Thymus (tissue), 11 donors: ENCODE results near the gene SCGB3A1. TPM values are rescaled to one million over a fixed set of nuclear protein-coding genes. Genes with fewer than 3 reads are reported as not detected.

Experiments
- DNase-seq, 9 donors: peaks; one replicate each; pipeline ENCODE4 v3.0.0-alpha.2; 2013; ENCODE audit warnings: low spot score in 9 of 9, low read depth in 6 of 9, missing footprints in 1 of 9
- H3K27ac ChIP-seq, 2 donors: one replicate each; pipeline ENCODE4 v1.5.1; 2013; ENCODE audit warnings: control low read depth in 1 of 2, low read depth in 1 of 2, low read length in 1 of 2, mild to moderate bottlenecking in 1 of 2, moderate library complexity in 1 of 2
- H3K27me3 ChIP-seq, 2 donors: one replicate each; pipeline ENCODE4 v1.5.1; 2013; ENCODE audit warnings: low read length in 1 of 2; ENCODE audit not compliant: control insufficient read depth in 2 of 2, insufficient read depth in 1 of 2
- H3K36me3 ChIP-seq, 2 donors: one replicate each; pipeline ENCODE4 v1.5.1; 2013; ENCODE audit warnings: low read length in 1 of 2, mild to moderate bottlenecking in 1 of 2, moderate library complexity in 1 of 2; ENCODE audit not compliant: control insufficient read depth in 2 of 2, insufficient read depth in 2 of 2
- H3K4me1 ChIP-seq, 2 donors: one replicate each; pipeline ENCODE4 v1.5.1; 2013; ENCODE audit warnings: low read length in 2 of 2; ENCODE audit not compliant: control insufficient read depth in 2 of 2, insufficient read depth in 2 of 2
- H3K4me3 ChIP-seq, 2 donors: one replicate each; pipeline ENCODE4 v1.5.1; 2013; ENCODE audit warnings: low read length in 2 of 2, control low read depth in 1 of 2, mild to moderate bottlenecking in 1 of 2
- H3K9me3 ChIP-seq, 2 donors: one replicate each; pipeline ENCODE4 v1.5.1; 2013; ENCODE audit warnings: low read length in 1 of 2, mild to moderate bottlenecking in 1 of 2; ENCODE audit not compliant: control insufficient read depth in 2 of 2, insufficient read depth in 1 of 2
- WGBS: extraction: QIAGEN DNeasy Blood & Tissue Kit; methylation state at CpG from one replicate; pipeline ENCODE4 v1.1.7; 2013; 5-methylcytosine and 5-hydroxymethylcytosine counted together
- polyA plus RNA-seq: library from polyadenylated mRNA; stranded (reverse); fragments of 200-250 nt; gene quantifications from one replicate; pipeline ENCODE4 v1.2.3, GENCODE V29; 2013
- total RNA-seq: library from RNA; stranded (reverse); fragments of 120-200 nt; gene quantifications from one replicate; pipeline ENCODE4 v1.2.4, GENCODE V29; 2013
- donor health status: healthy.

Gene SCGB3A1
- total and polyA plus RNA-seq, 2 donors, result 2.1 to 3.8 TPM

- WGBS, result 98% methylated on average over 7 of the region's 7 CpGs
- Histone ChIP-seq H3K27me3 (no peaks in the 10 kb centered on the region), H3K4me1 (no peaks in the 10 kb centered on the region), H3K36me3 (peaks cover 36 to 52% of the 10 kb centered on the region in 2 donors), H3K27ac (no peak overlapping the region), H3K4me3 (no peak overlapping the region), H3K9me3 (no peaks in the 10 kb centered on the region)
- no peak for DNase-seq
These were observed 36.0 kb downstream of the SCGB3A1 start for GRCh38 chr5:180555168-180555921.

- 98% methylated on average over 3 of the region's 3 CpGs for WGBS
- peaks cover 41 to 55% of the 10 kb centered on the region in 2 donors for H3K36me3 ChIP-seq
- H3K4me3 ChIP-seq, result no peak overlapping the region
- DNase-seq, result no peak
- no peaks in the 10 kb centered on the region for H3K9me3 ChIP-seq
- no peak overlapping the region for H3K27ac ChIP-seq
- H3K4me1 ChIP-seq, result no peaks in the 10 kb centered on the region
- H3K27me3 ChIP-seq, result no peaks in the 10 kb centered on the region
These were observed 37.8 kb downstream of the SCGB3A1 start for GRCh38 chr5:180553530-180553929.

- DNase-seq, result peak in 1 of 9 donors; percentile 19
These were observed 42.7 kb downstream of the SCGB3A1 start for GRCh38 chr5:180548563-180548962.

GRCh38 chr5:180545248-180545647 is 46.1 kb downstream of the SCGB3A1 start:
- no peaks in the 10 kb centered on the region for H3K9me3 ChIP-seq
- H3K4me1 ChIP-seq, result peaks cover 0 to 5% of the 10 kb centered on the region in 2 donors
- no peak for DNase-seq
- H3K4me3 ChIP-seq, result no peak overlapping the region
- WGBS, result over 99% methylated on average over 3 of the region's 3 CpGs
- no peak overlapping the region for H3K27ac ChIP-seq
- peaks cover 17 to 20% of the 10 kb centered on the region in 2 donors for H3K36me3 ChIP-seq
- no peaks in the 10 kb centered on the region for H3K27me3 ChIP-seq

More at GRCh38 chr5:180548563-180548962, 42.7 kb downstream of the SCGB3A1 start:
- H3K4me3 ChIP-seq, result no peak overlapping the region
- no peaks in the 10 kb centered on the region for H3K27me3 ChIP-seq
- peaks cover 26% of the 10 kb centered on the region in 2 donors for H3K36me3 ChIP-seq
- peaks cover 0 to 5% of the 10 kb centered on the region in 2 donors for H3K4me1 ChIP-seq
- 19% methylated on average over 3 of the region's 3 CpGs for WGBS
- H3K9me3 ChIP-seq, result no peaks in the 10 kb centered on the region
- H3K27ac ChIP-seq, result no peak overlapping the region

GRCh38 chr5:180541710-180542109 is 49.6 kb downstream of the SCGB3A1 start:
- 95% methylated on average over 9 of the region's 9 CpGs for WGBS
- Histone ChIP-seq H3K27me3 (no peaks in the 10 kb centered on the region), H3K27ac (no peak overlapping the region), H3K4me3 (no peak overlapping the region), H3K9me3 (no peaks in the 10 kb centered on the region), H3K36me3 (peaks cover 14 to 16% of the 10 kb centered on the region in 2 donors), H3K4me1 (no peaks in the 10 kb centered on the region)
- no peak for DNase-seq

Other genes starting within 250 kb of the SCGB3A1 start
- 0.85 TPM for gene GFPT2, start 238.2 kb downstream of the SCGB3A1 start, total RNA-seq
- gene GFPT2, start 238.2 kb downstream of the SCGB3A1 start, polyA plus RNA-seq, result 3.1 TPM
- 12.5 TPM for gene CNOT6, start 97.1 kb downstream of the SCGB3A1 start, total RNA-seq
- gene CNOT6, start 97.1 kb downstream of the SCGB3A1 start, polyA plus RNA-seq, result 14.2 TPM
- 1.0 TPM for gene FLT4, start 58.1 kb upstream of the SCGB3A1 start, total RNA-seq
- gene FLT4, start 58.1 kb upstream of the SCGB3A1 start, polyA plus RNA-seq, result 3.4 TPM
- not detected for gene OR2Y1, start 148.6 kb upstream of the SCGB3A1 start, total RNA-seq
- gene OR2Y1, start 148.6 kb upstream of the SCGB3A1 start, polyA plus RNA-seq, result not detected
- 53.4 TPM for gene MGAT1, start 211.3 kb upstream of the SCGB3A1 start, total RNA-seq
- gene MGAT1, start 211.3 kb upstream of the SCGB3A1 start, polyA plus RNA-seq, result 129 TPM